GM12875 (cell line): Measurements from ENCODE around the gene BAZ1B.

ENCODE experiments used
- H3K4me3 ChIP-seq: one replicate; pipeline ENCODE4 v1.5.1; 2011; ENCODE audit warnings: low read depth, low read length, control low read depth
- TF ChIP-seq, protein P1 (sequence below): IDR thresholded peaks from 2 replicates; pipeline ENCODE4 v1.5.1; 2011; ENCODE audit warnings: low read depth, mild to moderate bottlenecking, control low read depth, inconsistent platforms, low read length, moderate library complexity, borderline replicate concordance; ENCODE audit not compliant: insufficient read depth

The BAZ1B gene

DNA sequence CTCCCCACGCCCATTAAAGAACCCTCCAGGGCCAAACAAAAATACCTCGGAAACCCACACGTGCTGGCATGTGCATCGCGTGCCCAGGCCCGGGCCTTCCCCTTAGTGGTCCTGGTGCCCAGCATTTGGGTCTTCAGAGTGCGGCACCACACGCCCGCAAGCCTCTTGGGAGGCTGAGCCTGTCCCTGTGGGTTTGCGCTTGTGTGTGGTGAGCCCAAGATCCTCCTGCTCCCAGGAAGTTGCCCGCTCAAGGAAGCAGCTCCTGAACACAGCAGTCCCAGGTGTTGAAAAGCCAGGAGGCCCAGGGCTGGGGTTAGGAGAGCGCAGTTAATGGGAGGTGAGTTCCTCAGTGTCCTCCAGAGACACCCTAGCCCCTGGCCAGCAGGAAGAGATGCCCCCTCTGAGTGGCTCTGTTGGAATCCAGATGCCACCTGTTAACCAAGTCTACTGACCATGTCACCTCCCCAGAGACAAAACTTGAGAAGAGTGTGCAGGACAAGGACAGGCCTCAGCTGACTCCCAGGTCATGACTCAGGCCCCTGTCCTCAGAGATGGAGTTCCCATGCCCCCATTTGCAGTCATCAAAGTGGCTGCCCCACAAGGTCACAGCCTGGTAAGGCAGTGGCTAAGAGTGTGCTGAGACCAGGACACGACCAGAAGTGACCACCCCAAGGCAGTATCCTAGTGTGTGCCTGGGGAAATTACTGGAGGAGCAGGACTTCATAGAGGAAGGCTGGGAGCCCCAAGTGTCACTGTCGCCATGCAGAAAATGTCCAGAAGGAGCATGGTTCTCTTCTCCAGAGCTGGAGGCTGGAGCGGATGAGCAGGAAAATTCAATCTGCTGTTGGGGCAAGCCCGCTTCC is 83.3 kb downstream of the BAZ1B start:
- no peak overlapping the region for H3K4me3 ChIP-seq
- TF ChIP-seq, protein P1, sequence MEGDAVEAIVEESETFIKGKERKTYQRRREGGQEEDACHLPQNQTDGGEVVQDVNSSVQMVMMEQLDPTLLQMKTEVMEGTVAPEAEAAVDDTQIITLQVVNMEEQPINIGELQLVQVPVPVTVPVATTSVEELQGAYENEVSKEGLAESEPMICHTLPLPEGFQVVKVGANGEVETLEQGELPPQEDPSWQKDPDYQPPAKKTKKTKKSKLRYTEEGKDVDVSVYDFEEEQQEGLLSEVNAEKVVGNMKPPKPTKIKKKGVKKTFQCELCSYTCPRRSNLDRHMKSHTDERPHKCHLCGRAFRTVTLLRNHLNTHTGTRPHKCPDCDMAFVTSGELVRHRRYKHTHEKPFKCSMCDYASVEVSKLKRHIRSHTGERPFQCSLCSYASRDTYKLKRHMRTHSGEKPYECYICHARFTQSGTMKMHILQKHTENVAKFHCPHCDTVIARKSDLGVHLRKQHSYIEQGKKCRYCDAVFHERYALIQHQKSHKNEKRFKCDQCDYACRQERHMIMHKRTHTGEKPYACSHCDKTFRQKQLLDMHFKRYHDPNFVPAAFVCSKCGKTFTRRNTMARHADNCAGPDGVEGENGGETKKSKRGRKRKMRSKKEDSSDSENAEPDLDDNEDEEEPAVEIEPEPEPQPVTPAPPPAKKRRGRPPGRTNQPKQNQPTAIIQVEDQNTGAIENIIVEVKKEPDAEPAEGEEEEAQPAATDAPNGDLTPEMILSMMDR, result no peak

DNA sequence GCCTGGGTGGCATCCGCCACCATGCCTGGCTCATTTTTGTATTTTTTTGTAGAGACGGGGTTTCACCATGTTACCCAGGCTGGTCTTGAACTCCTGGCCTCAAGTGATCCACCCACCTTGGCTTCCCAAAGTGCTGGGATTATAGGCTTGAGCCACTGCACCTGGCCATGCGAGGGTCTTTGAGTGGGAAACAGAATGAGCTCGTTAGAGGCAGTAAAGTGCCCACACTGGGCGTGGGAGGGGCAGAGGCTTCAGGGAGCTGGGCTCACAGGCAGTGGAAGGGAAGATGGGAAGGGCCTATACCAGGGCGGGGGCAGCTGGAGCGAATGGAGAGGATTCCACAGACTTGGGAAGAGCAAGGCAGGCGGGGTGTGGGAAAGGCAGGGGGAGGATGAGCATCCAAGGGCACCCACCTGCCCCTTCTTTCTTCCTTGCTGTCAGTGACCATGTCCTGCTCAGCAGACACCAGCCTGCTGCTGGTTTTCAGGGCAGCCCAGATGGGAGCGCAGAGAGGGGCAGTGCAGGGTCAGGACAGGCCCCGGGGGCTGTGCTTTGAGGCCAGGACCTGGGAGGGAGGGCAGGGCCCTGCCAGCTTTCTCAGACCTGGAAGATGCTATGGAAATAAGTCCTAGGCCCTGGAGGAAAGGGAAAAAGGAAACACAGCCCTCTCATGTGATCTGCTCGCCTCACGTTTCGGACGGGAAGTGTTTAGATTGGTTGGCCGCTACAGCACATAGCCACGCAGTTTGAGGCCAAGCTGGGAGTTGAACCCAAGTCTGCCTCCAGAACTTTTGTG is 84.3 kb downstream of the BAZ1B start:
- TF ChIP-seq, protein P1, result no peak
- no peak overlapping the region for H3K4me3 ChIP-seq

DNA sequence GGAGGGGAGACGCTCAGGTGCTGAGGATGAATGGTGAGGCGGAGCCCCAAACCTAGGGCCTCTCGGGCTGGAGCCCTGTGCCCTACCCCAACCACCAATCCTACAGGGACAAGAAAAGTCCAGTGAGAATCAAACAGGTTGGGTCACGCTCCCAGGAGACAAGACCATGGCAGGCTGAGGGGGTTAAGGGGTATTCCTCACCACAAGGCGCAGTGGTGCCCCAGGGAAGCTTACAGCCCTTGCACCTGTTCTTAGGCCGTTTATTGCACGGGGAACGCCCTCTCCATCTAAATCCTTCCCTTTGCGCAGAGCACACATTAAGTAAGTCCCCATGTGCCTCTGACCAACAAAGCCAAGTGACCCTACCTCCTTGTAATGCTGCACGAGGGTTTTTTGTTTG is 85.0 kb downstream of the BAZ1B start:
- H3K4me3 ChIP-seq, result no peak overlapping the region
- TF ChIP-seq, protein P1, result no peak

DNA sequence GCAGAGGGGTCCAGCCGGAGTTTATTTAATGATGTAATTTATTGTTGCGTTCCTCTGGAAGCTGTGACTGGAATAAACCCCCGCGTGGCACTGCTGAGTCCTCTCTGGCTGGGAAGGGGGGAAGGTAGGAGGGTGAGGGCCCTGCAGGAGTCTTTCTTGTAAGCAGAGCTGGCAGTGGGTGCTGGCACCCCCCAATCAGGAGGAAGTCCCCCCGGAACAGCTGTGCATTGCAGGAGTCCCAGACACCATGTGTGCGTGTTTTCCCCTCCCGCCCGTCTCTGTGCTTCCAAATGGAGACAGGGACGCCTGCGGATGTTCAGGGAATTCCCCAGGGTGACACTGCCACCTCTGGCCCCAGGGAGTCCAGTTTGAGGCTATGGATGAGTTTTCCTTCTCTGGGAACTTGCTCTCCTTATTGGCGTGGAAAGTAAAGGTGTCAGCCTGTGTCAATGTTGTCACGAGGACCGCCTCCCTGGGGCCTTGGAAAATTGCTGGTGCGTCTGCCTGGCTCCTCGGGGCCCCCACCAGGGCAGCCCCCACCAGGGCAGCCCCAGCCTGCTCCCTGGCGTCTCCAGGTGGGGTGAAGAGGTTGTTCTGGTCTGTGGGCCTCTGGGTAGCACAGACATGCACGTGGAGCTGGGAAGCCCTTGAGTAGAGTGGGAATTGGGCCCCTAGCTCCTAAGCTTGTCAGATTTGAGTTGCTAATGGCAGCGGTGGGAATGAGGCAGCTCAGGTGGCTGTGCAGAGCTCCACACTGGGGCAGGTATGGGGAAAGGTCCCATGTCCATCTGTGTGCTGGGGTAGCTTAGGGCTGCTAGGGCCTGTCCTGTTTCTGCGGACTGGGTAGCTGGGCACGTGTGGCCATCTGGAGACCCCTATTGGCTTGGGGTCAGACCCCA is 85.8 kb downstream of the BAZ1B start:
- TF ChIP-seq, protein P1, result no peak

DNA sequence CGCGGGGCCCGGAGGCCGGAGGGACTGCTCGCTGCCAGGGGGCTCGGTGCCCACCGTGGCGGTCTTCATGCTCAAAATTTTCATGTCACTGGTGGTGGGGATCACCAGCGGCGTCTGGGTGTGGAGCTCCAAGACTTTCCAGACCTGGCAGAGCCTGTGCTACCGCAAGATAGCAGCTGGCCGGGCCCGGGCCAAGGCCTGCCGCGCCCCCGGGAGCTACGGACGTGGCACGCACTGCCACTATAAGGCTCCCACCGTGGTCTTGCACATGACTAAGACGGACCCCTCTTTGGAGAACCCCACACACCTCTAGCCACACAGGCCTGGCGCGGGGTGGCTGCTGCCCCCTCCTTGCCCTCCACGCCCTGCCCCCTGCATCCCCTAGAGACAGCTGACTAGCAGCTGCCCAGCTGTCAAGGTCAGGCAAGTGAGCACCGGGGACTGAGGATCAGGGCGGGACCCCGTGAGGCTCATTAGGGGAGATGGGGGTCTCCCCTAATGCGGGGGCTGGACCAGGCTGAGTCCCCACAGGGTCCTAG is 86.6 kb downstream of the BAZ1B start:
- no peak overlapping the region for H3K4me3 ChIP-seq
- TF ChIP-seq, protein P1, result no peak

More for the DNA sequence above, 85.8 kb downstream of the BAZ1B start:
- no peak overlapping the region for H3K4me3 ChIP-seq

DNA sequence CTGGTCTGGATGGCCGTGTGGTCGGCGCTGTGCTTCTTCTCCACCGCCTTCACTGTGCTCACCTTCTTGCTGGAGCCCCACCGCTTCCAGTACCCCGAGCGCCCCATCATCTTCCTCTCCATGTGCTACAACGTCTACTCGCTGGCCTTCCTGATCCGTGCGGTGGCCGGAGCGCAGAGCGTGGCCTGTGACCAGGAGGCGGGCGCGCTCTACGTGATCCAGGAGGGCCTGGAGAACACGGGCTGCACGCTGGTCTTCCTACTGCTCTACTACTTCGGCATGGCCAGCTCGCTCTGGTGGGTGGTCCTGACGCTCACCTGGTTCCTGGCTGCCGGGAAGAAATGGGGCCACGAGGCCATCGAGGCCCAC is 87.4 kb downstream of the BAZ1B start:
- TF ChIP-seq, protein P1, result no peak
- H3K4me3 ChIP-seq, result no peak overlapping the region
